Esophagus muscularis mucosa (tissue), 4 donors: Measurements from ENCODE around the gene CPAMD8. TPM values are rescaled to one million over a fixed set of nuclear protein-coding genes. Genes with fewer than 3 reads are reported as not detected.

Experiments
- DNase-seq: peaks from one replicate; pipeline ENCODE4 v3.0.0-alpha.2; 2017; ENCODE audit errors: extremely low spot score
- H3K27ac ChIP-seq, 4 donors: fragments of 200-600 bp; sonication (generic); replicated peaks in 1 of 4; 1 replicate in 3 of 4; 2 replicates in 1 of 4; pipeline ENCODE4 v1.5.1; 2016 to 2019; ENCODE audit warnings: mild to moderate bottlenecking in 1 of 4
- H3K27me3 ChIP-seq, 4 donors: fragments of 200-600 bp; sonication (generic); one replicate each; pipeline versions ENCODE4 v1.5.1 to v1.6.0; 2016 to 2019
- H3K36me3 ChIP-seq, 4 donors: fragments of 200-600 bp; sonication (generic); one replicate each; pipeline ENCODE4 v1.5.1; 2016 to 2019
- H3K4me1 ChIP-seq, 4 donors: fragments of 200-600 bp; sonication (generic); one replicate each; pipeline ENCODE4 v1.5.1; 2016 to 2019
- H3K4me3 ChIP-seq, 4 donors: fragments of 200-600 bp; sonication (generic); 1 replicate in 2 of 4; 2 replicates in 2 of 4; pipeline ENCODE4 v1.5.1; 2016 to 2019; ENCODE audit warnings: mild to moderate bottlenecking in 4 of 4, moderate library complexity in 1 of 4
- H3K9me3 ChIP-seq, 4 donors: fragments of 200-600 bp; sonication (generic); 1 replicate in 3 of 4; 2 replicates in 1 of 4; pipeline ENCODE4 v1.5.1; 2016 to 2019
- CTCF ChIP-seq, 3 experiments: fragments of 200-600 bp in 2 of 3; fragments of 450-650 bp in 1 of 3; sonication (generic) in 2 of 3; IDR thresholded peaks; one replicate each; pipeline ENCODE4 v1.5.1; 2017 to 2019; ENCODE audit warnings: antibody characterized with exemption in 3 of 3, mild to moderate bottlenecking in 2 of 3, moderate library complexity in 1 of 3
- EP300 ChIP-seq: sonication (generic); formaldehyde crosslinking; IDR thresholded peaks from one replicate; pipeline ENCODE4 v1.6.1; 2017; ENCODE audit warnings: antibody characterized with exemption
- POLR2A ChIP-seq: fragments of 450-650 bp; IDR thresholded peaks from one replicate; pipeline ENCODE4 v1.6.1; 2017; ENCODE audit warnings: antibody characterized with exemption, moderate library complexity, mild to moderate bottlenecking, low read depth
- POLR2AphosphoS5 ChIP-seq, 2 donors: sonication (generic); formaldehyde crosslinking; IDR thresholded peaks; one replicate each; pipeline ENCODE4 v1.6.1; 2017; ENCODE audit warnings: antibody characterized with exemption in 2 of 2
- WGBS: methylation state at CpG from one replicate; pipeline ENCODE4 v1.1.5; 2018; 5-methylcytosine and 5-hydroxymethylcytosine counted together
- intact Hi-C: fragments of 100-400 bp; cut with DNase I; formaldehyde crosslinking; loops from one replicate; pipeline ENCODE4 v1.15.1; 2023
- total RNA-seq, 4 donors: library from RNA; depleted of rRNA; stranded (reverse); fragments of >200 nt; gene quantifications; one replicate each; pipeline versions ENCODE4 v1.1.0 to v1.2.1, GENCODE V29; 2016

CPAMD8 gene
- total RNA-seq, 4 donors from 2014 or later = 9.6 to 21.0 (median 13.0) TPM

- no peak for DNase-seq
- no peak overlapping the region for H3K4me3 ChIP-seq
- peaks cover 0 to 26% (median under 1%) of the 10 kb centered on the region in 4 donors for H3K27me3 ChIP-seq
- 91% methylated on average over 16 of the region's 19 CpGs for WGBS
- peaks cover 1 to 17% (median 13%) of the 10 kb centered on the region in 4 donors for H3K4me1 ChIP-seq
- no peak overlapping the region for H3K27ac ChIP-seq
- intact Hi-C loops = no loop called here
- TF ChIP-seq CTCF (IDR thresholded peaks at IDR 0.05) = no peak
- TF ChIP-seq EP300 = no peak
- TF ChIP-seq POLR2A = no peak
- TF ChIP-seq POLR2AphosphoS5 (IDR thresholded peaks at IDR 0.05) = no peak
- no peaks in the 10 kb centered on the region for H3K9me3 ChIP-seq
- peaks cover 0 to 23% (median 0%) of the 10 kb centered on the region in 4 donors for H3K36me3 ChIP-seq
Observed at GRCh38 chr19:16901491-16902175, 125.0 kb downstream of the CPAMD8 start.

- Histone ChIP-seq H3K4me3 (no peak overlapping the region), H3K27ac (no peak overlapping the region), H3K27me3 (peaks cover 0 to 22% (median 5%) of the 10 kb centered on the region in 4 donors), H3K9me3 (no peaks in the 10 kb centered on the region), H3K36me3 (peaks cover 0 to 21% (median 0%) of the 10 kb centered on the region in 4 donors), H3K4me1 (peaks cover 13 to 28% (median 26%) of the 10 kb centered on the region in 4 donors)
- TF ChIP-seq POLR2AphosphoS5 (IDR thresholded peaks at IDR 0.05) = no peak
- peak; percentile 9 to 42 (median 21) for TF ChIP-seq CTCF (IDR thresholded peaks at IDR 0.05)
- TF ChIP-seq POLR2A = no peak
- TF ChIP-seq EP300 = no peak
- no peak for DNase-seq
- WGBS = 53% methylated on average over 5 of the region's 7 CpGs
- intact Hi-C loops = no loop called here
Observed at GRCh38 chr19:16899566-16900075, 127.0 kb downstream of the CPAMD8 start.

- peaks cover 0 to 10% (median 0%) of the 10 kb centered on the region in 4 donors for H3K36me3 ChIP-seq
- no peaks in the 10 kb centered on the region for H3K9me3 ChIP-seq
- H3K27me3 ChIP-seq = peaks cover 0 to 11% (median 5%) of the 10 kb centered on the region in 4 donors
- no peak for DNase-seq
- H3K4me1 ChIP-seq = peaks cover 13 to 33% (median 31%) of the 10 kb centered on the region in 4 donors
- TF ChIP-seq EP300 = no peak
- TF ChIP-seq CTCF (IDR thresholded peaks at IDR 0.05) = no peak
- TF ChIP-seq POLR2A = no peak
- no peak for TF ChIP-seq POLR2AphosphoS5 (IDR thresholded peaks at IDR 0.05)
- intact Hi-C loops = no loop called here
- WGBS = 97% methylated on average over 12 of the region's 12 CpGs
- H3K4me3 ChIP-seq = peak overlapping the region in 1 of 4 donors; percentile 64
- no peak overlapping the region for H3K27ac ChIP-seq
Observed at GRCh38 chr19:16898361-16899015, 128.1 kb downstream of the CPAMD8 start.

- Histone ChIP-seq H3K9me3 (no peaks in the 10 kb centered on the region), H3K4me1 (peaks cover 13 to 38% (median 32%) of the 10 kb centered on the region in 4 donors), H3K4me3 (peak overlapping the region; percentile 60 to 73 (median 66)), H3K27me3 (peaks cover 0 to 10% (median 2%) of the 10 kb centered on the region in 4 donors), H3K36me3 (peaks cover 0 to 5% (median 0%) of the 10 kb centered on the region in 4 donors), H3K27ac (peak overlapping the region; percentile 76 to 88 (median 84))
- intact Hi-C loops = no loop called here
- no peak for DNase-seq
- TF ChIP-seq POLR2A (no peak), POLR2AphosphoS5 (IDR thresholded peaks at IDR 0.05) (no peak), CTCF (IDR thresholded peaks at IDR 0.05) (no peak), EP300 (no peak)
- 21% methylated on average over 12 of the region's 30 CpGs for WGBS
Observed at GRCh38 chr19:16897856-16898161, 128.8 kb downstream of the CPAMD8 start.
